Activated CD4-positive, alpha-beta T cell treated with anti-CD3 and anti-CD28 coated beads, Interleukin-2, Interleukin-6, amounts not matched to agents 100 ng/mL and 50 ng/mL, durations not matched to agents 16 hours and 8 hours (primary cell): Measurements from ENCODE around the gene PGR.

Experiments used
- DNase-seq: peaks from one replicate; pipeline ENCODE4 v3.0.0-alpha.2; 2020

PGR gene

DNA sequence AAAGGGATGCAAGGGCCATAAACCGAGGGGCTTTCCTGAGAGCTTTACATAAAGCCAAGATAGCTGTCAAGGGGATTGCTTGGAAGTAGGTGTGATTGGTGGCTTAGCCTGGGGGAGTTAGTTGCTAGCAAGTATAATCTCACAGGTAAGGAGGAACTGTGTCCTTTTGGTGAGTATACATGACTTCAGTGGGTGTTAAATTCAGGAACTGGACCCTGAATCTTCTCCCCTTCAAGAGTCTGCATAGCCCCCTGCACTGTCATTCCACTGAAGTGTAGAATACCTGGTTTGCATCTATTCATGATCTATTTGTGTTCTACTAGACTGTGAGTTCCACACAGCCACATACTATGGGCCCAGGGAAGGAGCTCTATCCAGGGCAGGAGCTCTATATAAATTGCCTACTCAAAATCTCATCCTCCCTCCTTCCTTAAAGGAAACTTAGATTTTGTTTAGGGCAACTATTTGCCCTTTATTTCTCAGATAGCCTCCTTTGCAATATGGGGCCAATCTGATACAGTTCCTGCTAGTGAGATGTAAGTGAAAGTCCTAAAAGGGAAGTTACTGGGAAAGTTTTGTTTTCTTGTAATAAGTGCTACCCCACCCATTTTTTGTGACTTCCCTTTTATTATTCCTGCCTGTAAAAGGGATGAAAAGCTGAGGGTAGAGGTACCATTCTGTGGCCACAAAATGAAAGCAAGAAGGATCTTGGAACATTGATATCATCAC is 120.5 kb downstream of the PGR start:
- no peak for DNase-seq

DNA sequence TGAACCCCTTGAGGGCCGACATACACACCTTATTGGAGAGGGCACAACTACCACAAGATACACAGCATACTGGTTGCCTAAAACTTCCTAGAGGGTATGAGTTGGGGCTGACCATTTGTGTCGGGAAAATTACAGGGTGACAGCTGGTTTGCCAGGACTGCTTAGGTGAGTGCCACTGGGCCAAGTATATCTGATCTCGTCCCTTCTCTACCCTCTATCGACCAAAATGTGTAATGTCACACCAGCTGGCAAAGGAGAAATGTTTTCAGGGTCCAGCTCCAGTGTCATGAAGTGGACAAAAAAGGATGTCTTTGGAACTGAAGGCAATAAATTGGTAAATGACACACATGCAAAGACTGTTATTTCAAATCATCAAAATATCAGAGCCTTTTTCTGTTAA is 126.1 kb downstream of the PGR start:
- no peak for DNase-seq

DNA sequence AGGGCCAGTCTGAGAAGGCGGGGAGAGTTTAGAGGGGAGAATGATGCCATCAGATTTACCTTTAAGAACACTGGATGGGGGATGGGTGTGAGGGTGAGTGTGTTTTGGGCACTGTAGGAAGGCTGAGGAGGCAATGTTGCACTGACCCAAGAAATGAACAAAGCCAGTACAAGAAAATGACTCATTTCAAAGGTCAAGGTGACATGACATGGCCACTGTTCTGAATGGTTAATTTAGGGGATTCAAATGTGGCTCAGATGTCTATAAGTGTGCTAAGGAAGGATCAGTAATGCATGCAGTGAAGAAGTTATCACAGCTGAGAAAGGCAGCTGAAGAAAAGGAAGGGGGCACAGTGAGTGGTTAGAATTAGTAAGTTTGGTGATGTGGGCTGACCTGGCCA is 129.9 kb downstream of the PGR start:
- no peak for DNase-seq

DNA sequence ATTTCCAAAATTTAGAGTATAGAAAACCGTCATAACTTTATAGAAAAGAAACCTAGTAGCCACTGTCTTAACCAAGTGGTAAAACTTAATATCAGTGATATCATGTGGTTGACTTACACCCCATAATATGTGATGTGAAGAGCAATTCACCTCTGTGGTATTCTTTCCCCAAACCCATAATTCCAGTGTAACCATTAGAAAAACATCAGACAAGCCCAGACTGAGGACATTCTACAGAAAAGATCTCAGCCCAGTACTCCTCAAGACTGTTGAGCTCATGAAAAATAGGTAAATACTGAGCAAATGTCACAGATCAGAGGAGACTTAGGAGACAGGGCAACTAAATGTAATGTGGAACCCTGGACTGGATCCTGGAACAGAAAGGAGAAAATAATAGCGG is 134.6 kb downstream of the PGR start:
- DNase-seq, result no peak

DNA sequence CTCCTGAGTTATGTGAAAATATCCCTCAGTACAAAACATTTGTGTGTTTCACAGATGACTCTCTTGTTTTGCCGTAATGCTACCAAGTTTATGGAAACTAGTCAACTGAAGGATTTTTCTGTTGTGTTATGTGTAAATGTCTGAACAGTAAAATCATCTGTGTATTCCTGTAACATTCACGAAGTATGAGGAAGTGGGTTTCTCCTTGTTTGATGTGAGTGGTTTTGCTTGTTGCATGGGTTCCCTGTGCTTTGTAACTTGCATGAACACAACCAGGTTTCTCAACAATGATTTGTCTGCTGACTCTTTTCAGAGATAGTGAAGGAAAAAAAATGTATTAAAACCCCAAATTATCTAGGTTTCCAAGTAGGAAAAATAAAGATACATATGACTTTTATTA is 138.1 kb downstream of the PGR start:
- no peak for DNase-seq

DNA sequence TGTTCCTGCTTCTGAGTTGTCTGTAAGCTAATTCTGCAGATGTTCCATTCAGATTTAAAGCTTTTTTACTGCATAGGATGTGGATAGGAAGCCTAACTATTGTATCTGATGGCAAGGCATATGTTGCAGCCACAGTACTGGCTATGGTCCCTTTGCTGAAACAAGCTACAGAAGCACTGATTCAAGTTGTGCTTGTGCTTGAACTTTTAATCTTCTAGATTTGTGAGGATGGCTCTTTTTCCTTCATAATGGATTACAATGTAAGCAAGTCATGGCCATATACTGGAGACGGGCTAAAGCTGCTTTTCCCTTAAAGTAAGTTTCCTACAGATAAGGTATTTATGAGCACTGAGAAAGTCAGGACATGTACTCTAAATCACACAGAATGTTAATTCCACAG is 138.7 kb downstream of the PGR start:
- DNase-seq, result no peak

DNA sequence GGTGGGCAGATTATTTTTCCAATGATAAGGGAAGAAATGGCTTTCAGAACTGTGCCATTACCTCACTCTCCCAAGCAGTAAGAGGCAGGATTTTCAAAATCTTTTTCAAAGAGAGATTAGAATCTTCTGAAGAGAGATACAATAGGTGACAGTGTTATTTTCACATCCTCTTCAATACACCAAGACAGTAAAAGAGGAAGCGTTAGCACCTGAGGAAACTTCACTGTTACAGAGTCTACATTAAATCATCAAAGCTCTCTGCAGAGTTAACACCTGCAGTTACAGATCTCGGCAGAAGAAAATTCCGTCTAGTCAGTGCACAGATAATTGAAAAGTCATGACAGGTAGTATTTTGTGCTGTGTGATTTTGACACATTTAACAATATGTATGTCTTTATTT is 144.9 kb downstream of the PGR start:
- DNase-seq, result no peak

DNA sequence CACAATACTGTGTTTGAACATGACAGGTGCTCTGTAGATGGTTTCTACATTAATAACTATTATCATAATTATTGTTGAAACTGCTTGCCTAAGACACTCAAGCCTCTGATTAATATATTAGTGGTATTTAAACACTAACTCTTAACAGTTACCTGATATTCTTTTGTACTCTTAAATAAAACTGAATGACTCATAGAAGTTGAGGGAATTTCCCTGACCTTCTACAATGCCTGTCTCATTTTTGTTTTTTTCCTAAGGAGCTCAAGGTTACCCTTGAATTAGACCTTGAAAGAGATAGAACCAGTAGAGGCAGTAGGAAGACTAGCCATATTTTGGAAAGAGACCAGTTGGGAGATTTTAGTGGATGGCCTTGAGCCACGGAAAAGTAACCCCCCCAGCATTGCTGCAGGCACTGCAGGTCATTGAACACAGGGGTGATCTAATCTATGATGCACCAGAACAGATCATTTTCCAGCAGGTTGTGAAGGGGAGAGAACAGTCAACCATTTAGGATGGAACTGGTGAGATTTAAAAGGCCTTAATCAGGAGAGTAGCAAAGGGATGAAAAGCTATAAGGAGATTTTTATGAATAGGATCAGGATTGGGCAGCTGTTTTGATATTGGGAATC is 148.3 kb downstream of the PGR start:
- no peak for DNase-seq

DNA sequence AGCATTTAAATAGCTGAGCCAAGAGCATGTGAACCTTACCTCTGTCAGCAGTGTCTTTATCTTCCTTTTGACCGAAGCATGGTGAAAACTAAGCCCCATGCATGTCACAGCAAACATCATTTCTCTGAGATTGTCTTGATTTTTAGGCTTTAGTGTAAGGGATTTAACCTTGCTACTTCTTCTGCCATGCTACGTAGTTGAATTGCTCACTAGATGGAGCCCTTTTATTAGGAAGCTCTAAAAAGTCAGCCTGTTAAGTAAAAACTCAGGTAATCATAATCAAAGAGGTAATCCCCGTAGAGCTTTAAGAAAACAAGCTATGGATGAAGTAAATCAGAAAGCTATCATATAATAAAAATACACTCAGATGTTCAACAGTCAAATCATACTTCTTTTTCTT is 149.5 kb downstream of the PGR start:
- no peak for DNase-seq
